Natural killer cell (primary cell): Measurements from ENCODE around the gene MR1. TPM values are rescaled to one million over a fixed set of nuclear protein-coding genes. Genes with fewer than 3 reads are reported as not detected.
A peak's percentile ranks its signal among the peaks of the same experiment; 100 is the strongest.

Experiments used
- ATAC-seq, 3 donors: fragments of 150-1000 bp in 2 of 3; fragments of 200-7000 bp in 1 of 3; cut with Tn5 transposase; 1 replicate in 1 of 3; 2 replicates in 2 of 3; pipeline ENCODE4 v1.10.0; 2021; ENCODE audit warnings: mild to moderate bottlenecking in 2 of 3, moderate library complexity in 2 of 3
- DNase-seq, 2 donors: peaks; one replicate each; pipeline versions ENCODE4 v3.0.0 to v3.0.0-alpha.2; 2013 to 2021; ENCODE audit warnings: mixed read lengths in 1 of 2
- H3K27ac ChIP-seq: one replicate; pipeline ENCODE4 v1.5.1; 2013; ENCODE audit warnings: mild to moderate bottlenecking, low read length
- H3K27me3 ChIP-seq: one replicate; pipeline ENCODE4 v1.6.1; 2013; ENCODE audit warnings: low read length; ENCODE audit not compliant: control insufficient read depth, insufficient read depth
- H3K36me3 ChIP-seq: one replicate; pipeline ENCODE4 v1.6.1; 2013; ENCODE audit warnings: low read length; ENCODE audit not compliant: control insufficient read depth, insufficient read depth
- H3K4me1 ChIP-seq: one replicate; pipeline ENCODE4 v1.6.1; 2013; ENCODE audit warnings: low read length; ENCODE audit not compliant: control insufficient read depth, insufficient read depth
- H3K4me3 ChIP-seq: one replicate; pipeline ENCODE4 v1.5.1; 2013; ENCODE audit warnings: low read length
- H3K9me3 ChIP-seq: one replicate; pipeline ENCODE4 v1.6.1; 2013; ENCODE audit warnings: low read length; ENCODE audit not compliant: control insufficient read depth, insufficient read depth
- H3K27ac Mint-ChIP-seq, 2 donors: one replicate each; pipeline ENCODE4 v1.8.0; 2022; ENCODE audit warnings: mild to moderate bottlenecking in 2 of 2, mixed read lengths in 2 of 2, moderate library complexity in 1 of 2
- H3K27me3 Mint-ChIP-seq, 2 donors: one replicate each; pipeline ENCODE4 v1.8.0; 2022; ENCODE audit warnings: low read depth in 2 of 2, mixed read lengths in 2 of 2
- H3K36me3 Mint-ChIP-seq: one replicate; pipeline ENCODE4 v1.8.0; 2022; ENCODE audit warnings: mixed read lengths
- H3K4me1 Mint-ChIP-seq, 2 donors: one replicate each; pipeline ENCODE4 v1.8.0; 2022; ENCODE audit warnings: mixed read lengths in 2 of 2
- H3K4me3 Mint-ChIP-seq: one replicate; pipeline ENCODE4 v1.8.0; 2022; ENCODE audit warnings: mild to moderate bottlenecking, moderate library complexity, mixed read lengths
- H3K9me3 Mint-ChIP-seq, 2 donors: one replicate each; pipeline ENCODE4 v1.8.0; 2022; ENCODE audit warnings: mixed read lengths in 2 of 2
- WGBS: methylation state at CpG from one replicate; pipeline ENCODE4 v1.1.7; 2013; ENCODE audit warnings: missing lambda C conversion rate; ENCODE audit not compliant: insufficient coverage; 5-methylcytosine and 5-hydroxymethylcytosine counted together
- intact Hi-C: fragments of 100-400 bp; cut with micrococcal nuclease; formaldehyde crosslinking; loops from one replicate; pipeline ENCODE4 v1.14.2; 2022
- total RNA-seq, 4 donors: library from RNA; stranded (reverse); fragments of 120-200 nt in 1 of 4; gene quantifications; one replicate each; pipeline versions ENCODE4 v1.2.3 to v1.2.4, GENCODE V29; 2013 to 2022
- TF ChIP-seq, protein P1 (sequence below): fragments of 200-600 bp; IDR thresholded peaks from one replicate; pipeline ENCODE4 v1.8.0; 2022; ENCODE audit warnings: antibody characterized with exemption

The MR1 gene
- total RNA-seq, 3 donors from 2014 or later (not counting 1 experiment from before 2014, with no cell fraction given), result 27.8 to 35.3 (median 34.6) TPM

DNA sequence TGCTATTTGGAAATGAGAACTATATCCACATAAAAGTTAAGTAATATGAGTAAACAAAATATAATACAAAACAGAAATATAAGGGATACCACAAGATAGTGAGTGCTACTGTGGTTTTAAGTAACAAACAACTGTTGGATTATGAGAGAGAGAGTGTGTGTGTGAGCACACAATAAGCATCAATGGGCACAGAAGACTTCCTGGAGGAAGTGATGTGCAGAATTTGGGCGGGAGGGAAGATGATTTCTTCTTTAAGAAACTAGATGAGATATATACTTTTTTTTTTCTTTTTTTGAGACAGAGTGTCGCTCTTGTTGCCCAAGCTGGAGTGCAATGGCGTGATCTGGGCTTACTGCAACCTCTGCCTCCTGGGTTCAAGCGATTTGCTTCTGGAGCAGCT is 46.8 kb downstream of the MR1 start:
- WGBS, result 69% methylated on average over 4 of the region's 4 CpGs
- Histone ChIP-seq H3K4me3 (no peak overlapping the region), H3K27ac (no peak overlapping the region), H3K36me3 (no peaks in the 10 kb centered on the region), H3K9me3 (no peaks in the 10 kb centered on the region), H3K27me3 (no peaks in the 10 kb centered on the region), H3K4me1 (no peaks in the 10 kb centered on the region)
- Mint-ChIP-seq H3K27ac (no peak overlapping the region), H3K27me3 (peaks cover 19 to 35% of the 10 kb centered on the region in 2 donors), H3K36me3 (no peaks in the 10 kb centered on the region), H3K9me3 (no peaks in the 10 kb centered on the region), H3K4me3 (no peak overlapping the region), H3K4me1 (peaks cover 0 to 7% of the 10 kb centered on the region in 2 donors)
- ATAC-seq (no peak), DNase-seq (no peak)
- TF ChIP-seq, protein P1, sequence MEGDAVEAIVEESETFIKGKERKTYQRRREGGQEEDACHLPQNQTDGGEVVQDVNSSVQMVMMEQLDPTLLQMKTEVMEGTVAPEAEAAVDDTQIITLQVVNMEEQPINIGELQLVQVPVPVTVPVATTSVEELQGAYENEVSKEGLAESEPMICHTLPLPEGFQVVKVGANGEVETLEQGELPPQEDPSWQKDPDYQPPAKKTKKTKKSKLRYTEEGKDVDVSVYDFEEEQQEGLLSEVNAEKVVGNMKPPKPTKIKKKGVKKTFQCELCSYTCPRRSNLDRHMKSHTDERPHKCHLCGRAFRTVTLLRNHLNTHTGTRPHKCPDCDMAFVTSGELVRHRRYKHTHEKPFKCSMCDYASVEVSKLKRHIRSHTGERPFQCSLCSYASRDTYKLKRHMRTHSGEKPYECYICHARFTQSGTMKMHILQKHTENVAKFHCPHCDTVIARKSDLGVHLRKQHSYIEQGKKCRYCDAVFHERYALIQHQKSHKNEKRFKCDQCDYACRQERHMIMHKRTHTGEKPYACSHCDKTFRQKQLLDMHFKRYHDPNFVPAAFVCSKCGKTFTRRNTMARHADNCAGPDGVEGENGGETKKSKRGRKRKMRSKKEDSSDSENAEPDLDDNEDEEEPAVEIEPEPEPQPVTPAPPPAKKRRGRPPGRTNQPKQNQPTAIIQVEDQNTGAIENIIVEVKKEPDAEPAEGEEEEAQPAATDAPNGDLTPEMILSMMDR, result no peak
- intact Hi-C loops, result no loop called here

DNA sequence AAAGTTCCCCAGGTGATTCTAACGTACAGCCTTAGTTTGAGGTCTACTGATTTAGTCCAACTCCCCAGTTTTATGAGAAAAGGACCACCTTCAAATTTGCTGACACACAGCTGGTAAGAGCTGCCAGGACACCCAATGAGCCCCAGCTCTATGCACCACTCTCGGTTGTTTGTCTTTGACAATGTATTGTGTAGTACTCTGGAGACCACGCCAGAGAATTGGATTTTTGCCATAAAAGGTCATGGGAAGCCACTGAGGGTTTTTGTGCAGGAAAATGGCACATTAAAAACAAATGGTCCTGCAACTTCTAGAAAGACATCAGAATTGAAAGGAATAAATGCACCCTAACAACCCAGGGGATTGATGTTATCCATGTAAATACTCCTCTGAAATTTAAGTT is 47.6 kb downstream of the MR1 start:
- Mint-ChIP-seq H3K4me1 (peaks cover 0 to 7% of the 10 kb centered on the region in 2 donors), H3K27ac (no peak overlapping the region), H3K9me3 (no peaks in the 10 kb centered on the region), H3K27me3 (peaks cover 16 to 28% of the 10 kb centered on the region in 2 donors), H3K36me3 (no peaks in the 10 kb centered on the region), H3K4me3 (no peak overlapping the region)
- DNase-seq, result no peak
- Histone ChIP-seq H3K4me1 (no peaks in the 10 kb centered on the region), H3K9me3 (no peaks in the 10 kb centered on the region), H3K36me3 (no peaks in the 10 kb centered on the region), H3K27me3 (no peaks in the 10 kb centered on the region), H3K4me3 (no peak overlapping the region), H3K27ac (no peak overlapping the region)
- intact Hi-C loops, result no loop called here
- ATAC-seq, result no peak
- 81% methylated on average over 3 of the region's 3 CpGs for WGBS
- TF ChIP-seq, protein P1, result no peak

DNA sequence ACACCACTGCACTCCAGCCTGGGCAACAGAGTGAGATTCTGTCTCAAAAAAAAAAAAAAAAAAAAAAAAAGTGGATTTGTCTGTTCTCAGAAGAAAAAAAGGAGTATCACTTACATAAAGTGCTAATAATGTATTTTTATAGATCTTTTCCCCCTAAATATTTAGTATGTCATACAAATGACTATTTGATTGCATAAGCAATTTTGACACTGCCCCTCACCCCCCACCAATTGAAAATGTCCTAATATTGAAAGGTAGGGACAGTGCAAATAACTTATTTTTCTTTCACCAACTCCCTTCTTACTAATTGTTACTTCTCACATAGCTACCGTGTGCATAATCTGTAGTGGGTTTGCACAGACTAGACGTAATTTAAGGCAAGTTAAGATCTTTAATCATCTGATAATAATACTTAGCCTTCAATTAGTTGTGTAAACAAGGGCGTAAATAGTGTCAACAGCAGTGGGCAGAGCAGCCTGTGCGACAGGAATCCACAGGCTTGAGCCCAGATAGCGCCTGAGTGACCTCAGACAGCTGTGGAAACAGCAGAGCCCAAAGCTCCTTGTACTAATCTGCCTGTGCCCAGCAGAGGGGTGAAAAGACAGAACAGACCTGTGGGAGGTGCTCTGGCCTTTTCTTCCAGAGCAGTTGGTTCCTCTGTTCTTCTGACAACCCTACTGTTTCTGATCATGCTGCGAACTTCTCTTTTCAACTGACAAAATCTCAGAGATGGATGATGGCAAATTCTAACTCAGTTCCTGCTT is 50.2 kb downstream of the MR1 start:
- intact Hi-C loops, result loop anchor here (1.0 kb wide), 2 partner anchors 58 to 82 kb away; no protein-coding TSS in a partner anchor
- H3K27ac Mint-ChIP-seq, result no peak overlapping the region
- no peaks in the 10 kb centered on the region for H3K36me3 ChIP-seq
- H3K27ac ChIP-seq, result no peak overlapping the region
- H3K36me3 Mint-ChIP-seq, result no peaks in the 10 kb centered on the region
- peaks cover 6 to 9% of the 10 kb centered on the region in 2 donors for H3K27me3 Mint-ChIP-seq
- no peak overlapping the region for H3K4me3 Mint-ChIP-seq
- ATAC-seq, result peak; percentile 34 to 52 (median 39)
- DNase-seq, result peak in 1 of 2 donors; percentile 84
- H3K9me3 ChIP-seq, result no peaks in the 10 kb centered on the region
- TF ChIP-seq, protein P1, result peak; percentile 37
- peaks cover 5% of the 10 kb centered on the region for H3K4me1 ChIP-seq
- H3K4me3 ChIP-seq, result no peak overlapping the region
- WGBS, result 16% methylated on average over 4 of the region's 6 CpGs
- H3K4me1 Mint-ChIP-seq, result peaks cover 13 to 18% of the 10 kb centered on the region in 2 donors
- H3K27me3 ChIP-seq, result no peaks in the 10 kb centered on the region
- no peaks in the 10 kb centered on the region for H3K9me3 Mint-ChIP-seq
